DMS53 (cell line): ENCODE results near the gene ARHGAP15.

Source experiments
- DNase-seq: peaks from one replicate; lab custom pipeline; 2025; lab: John Stamatoyannopoulos, UW

Gene ARHGAP15

DNA sequence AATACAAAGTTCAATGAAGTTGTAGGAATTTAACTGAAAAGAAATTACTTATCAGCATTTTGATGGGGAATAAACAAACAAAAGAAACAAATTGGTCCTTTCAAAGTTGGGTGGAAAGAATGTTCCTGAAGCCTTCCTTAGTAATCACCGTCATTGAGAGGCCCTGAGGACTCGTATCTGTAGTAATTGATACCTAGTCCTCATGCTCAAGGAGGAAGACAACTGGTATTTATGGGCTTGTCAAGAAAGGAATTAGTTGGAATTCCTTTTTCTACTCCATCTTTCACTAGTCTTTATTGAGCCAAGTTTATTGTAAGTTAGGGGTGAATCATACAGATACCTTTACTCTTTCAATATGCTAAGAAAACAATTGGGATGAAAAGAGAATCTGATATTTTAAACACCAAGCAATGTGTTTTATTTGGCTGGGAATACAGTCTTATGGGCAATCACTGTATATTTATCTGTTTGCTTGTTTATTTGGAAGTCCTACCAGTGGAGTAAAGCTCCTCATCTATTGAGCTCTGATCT, 324.8 kb downstream of the ARHGAP15 start:
- no peak for DNase-seq

DNA sequence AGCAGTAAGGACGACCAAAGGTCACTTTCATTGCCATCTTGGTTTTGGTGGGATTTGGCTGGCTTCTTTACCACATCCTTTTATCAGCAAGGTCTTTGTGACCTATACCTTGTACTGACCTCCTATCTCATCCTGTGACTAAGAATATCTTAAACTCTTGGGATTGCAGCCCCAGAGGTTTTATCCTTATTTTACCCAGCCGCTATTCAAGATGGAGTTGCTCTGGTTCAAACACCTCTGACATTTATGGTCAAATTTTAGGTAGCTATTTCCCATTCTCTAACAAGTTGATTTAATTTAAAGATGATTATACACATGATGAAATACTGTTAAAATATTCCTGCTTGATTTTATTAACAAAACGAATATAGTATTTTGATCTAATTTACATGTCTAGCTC, 326.1 kb downstream of the ARHGAP15 start:
- DNase-seq: no peak

DNA sequence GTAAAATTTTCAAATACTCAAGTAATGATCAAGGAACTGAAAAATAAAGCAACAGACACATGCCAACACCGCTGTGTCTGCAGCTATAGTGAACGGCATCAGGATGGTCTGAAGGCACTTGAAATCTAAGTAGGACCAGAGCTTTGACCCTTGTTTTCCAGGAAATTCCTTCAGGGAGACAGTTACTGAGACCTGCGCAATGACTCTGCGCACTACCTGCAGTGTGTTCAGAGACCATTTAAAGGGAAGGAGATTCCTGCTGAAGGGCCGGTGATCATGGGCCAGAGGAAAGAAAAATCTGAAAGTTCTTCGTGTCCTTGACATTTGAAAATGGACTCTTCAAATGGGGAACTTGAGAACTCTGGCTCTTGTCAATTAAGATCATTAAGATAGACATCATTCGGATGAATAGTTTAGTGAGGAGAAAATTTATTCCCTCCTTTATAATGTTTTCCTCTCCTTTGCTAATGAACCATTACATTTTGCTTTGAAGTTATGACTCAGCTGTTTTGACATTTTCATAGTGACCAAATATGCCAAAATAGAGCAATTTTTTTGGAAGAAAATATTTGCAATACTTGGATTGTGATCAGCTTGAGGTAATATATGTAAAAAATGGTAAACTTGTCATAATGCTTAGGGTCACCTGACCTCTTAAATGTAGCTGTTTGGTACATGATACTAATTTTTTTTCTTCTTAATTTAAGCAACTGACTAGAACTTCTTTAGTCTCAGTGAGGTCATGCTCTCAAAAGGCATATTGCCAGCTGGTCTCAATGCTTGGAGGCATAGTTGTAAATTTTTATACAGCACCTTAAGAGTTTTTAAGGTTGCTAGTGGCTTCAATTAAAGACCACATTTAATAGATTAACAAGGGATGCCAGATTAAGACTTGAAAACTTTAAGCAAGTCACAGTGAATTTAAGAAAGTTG, 329.3 kb downstream of the ARHGAP15 start:
- peak; percentile 0 for DNase-seq

DNA sequence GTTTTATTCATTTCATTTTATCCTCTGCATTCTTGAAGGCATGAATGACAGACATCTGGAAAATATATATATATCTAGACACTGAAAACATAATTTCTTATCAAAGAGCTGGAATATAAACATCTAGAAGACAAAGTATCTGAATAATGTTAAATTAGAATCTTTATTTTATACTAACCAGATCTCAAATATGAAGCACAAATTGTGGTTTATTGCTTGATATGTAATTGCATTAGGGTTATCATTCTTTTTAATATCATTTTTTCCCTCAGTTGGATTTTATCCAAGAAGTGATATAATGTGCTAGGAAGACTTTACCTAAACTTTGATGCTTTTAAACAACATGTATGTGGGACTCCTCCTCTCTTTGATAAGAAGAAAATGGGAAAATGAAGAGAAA, 331.2 kb downstream of the ARHGAP15 start:
- DNase-seq: no peak

DNA sequence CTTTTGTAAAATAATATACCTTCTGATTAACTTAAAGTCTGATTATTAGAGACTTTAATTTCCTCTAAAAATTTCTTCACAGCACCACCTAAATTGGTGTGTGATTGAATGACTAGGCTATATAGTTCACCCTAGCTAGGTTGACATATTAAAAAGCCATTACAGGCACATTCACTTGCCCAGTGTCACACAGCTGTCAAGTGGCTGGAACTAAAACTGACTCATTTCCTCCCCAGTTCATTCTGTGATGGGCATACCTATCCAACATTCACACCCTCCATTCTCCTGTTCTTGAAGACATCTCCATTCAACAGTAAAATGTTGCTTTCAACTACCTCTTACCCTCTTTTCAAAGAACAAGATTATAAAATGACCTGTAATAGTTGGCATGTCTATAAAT, 334.5 kb downstream of the ARHGAP15 start:
- DNase-seq: peak; percentile 34

DNA sequence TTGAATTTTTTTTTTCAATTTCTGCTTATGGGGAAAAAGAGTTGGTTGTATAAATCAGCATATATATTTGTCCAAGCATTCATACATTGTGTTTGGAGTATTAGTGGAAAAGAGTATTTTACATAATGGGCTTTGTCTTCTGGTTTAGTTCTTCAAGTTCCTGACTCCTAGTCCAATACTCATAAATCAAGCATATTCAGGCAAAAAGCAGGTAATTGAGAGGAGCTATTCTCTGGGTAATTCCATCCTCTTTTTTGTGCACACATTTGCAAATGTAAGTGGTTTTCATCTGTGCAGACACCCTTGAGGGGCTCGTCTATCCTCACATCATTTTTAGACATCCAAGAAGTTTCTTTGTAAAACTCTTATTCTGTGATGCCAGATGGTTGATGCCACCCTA, 337.2 kb downstream of the ARHGAP15 start:
- no peak for DNase-seq

DNA sequence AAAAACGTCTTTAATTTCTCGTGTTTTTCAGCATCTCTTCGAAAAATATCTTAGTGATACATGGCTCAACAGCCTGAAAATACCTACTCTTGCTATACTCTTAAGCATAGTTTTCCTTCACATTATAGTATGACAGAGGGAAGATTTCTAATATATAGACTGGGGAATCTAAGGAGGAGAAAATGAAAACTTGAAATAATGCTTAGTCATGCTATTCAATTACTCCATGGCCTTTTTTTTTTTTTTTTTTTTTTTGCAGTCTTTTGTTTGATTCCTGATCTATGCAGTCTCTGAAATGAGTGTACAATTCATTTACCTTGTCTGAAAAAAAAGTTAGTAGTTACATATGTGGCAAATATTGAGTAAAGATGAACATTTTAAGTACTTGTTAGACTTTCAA, 337.8 kb downstream of the ARHGAP15 start:
- no peak for DNase-seq

DNA sequence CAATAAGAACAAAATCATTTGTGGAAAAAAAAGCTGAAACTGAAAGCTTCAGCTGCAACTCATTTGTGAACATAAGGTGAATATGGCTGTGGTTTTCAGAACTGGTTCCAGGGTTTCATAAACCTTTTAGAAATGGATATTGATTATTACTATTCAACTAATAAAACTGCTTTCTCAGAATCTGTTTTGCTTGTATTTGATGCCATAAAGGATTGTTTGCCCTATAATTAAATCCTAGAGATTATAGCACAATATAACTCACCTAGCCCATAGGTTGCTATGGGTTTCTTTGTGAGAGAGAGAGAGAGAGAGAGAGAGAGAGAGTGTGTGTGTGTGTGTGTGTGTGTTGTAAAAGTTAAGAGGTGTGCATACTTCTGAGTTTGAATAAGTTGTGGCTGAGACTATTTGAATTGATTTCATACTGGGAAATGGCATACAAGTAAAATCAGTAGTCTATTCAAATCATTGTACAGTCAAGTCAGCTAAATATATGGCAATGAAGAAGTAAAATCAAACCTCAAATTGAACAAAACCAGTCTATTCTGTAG, 339.2 kb downstream of the ARHGAP15 start:
- no peak for DNase-seq

DNA sequence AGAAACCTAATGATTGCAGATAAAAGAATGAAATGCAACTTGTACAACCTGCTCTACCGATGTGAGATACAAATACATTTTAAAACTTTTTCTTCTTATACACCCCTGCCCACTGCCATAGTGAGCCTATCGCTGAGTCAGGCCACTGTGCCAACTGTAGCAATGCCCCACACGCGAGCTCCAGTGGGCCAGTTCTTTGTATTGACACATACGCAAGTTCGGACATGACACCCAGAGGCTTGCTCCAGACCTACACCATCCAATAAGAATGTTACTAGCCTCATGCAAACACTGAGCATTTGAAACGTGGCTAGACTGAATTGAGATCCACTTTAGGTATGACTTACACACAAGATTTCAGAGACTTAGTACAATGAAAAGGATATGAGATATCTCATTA, 340.1 kb downstream of the ARHGAP15 start:
- DNase-seq: no peak

DNA sequence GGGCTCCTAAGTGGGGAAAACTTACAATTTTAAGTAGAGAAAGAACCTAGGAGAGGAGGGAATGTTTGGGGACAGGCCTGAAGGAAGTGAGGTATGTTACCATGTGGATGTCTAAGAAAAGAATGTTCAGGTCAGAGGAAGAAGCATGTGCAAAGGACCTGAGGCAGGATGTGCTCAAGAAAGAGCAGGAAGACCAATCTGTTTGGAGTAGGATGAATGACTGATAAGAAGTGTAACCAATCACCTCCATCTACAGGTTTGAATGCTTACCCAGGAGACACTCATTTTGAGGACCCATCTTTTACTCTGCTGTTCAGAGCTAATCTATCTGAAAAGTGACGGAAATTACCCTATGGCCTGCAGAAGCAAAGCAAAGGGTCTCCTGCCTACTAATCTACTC, 342.3 kb downstream of the ARHGAP15 start:
- no peak for DNase-seq

DNA sequence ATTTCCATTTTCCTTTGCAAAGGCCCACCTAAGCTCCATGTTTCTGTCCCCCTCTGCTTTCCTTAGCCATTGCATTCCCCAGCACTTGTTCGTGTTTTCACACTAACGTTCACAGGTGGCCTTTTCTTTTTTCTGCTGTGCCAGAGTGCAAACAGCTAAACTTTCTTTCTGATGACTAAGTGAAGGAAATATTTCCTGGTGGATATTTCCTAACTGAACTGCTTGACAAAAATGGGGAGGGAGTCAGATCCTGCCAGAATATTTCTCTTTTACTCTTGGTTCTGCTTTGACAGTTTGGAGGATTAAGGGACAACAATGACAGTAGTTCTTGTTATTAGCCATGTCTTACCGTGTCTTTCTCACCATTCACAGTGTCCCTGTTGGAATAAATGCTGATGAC, 344.0 kb downstream of the ARHGAP15 start:
- no peak for DNase-seq

DNA sequence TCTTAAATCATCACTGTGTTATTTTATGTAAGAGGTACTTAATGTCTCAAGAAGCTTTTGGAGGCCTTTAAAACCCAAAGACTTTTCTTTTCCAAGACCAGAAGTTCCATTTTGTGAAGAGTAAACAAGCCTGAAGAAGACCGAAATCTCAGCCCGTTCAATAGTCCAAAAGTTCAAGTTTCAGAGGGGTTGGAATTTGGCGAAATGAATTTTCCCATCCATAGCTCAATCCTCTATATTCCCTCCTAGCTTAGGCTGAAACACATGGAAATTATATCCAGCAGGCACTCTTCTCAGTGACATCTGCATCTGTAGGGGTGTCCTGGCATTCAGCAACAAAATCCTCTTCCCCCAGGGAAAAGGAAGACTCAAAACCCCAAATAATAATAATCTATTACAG, 344.6 kb downstream of the ARHGAP15 start:
- no peak for DNase-seq

DNA sequence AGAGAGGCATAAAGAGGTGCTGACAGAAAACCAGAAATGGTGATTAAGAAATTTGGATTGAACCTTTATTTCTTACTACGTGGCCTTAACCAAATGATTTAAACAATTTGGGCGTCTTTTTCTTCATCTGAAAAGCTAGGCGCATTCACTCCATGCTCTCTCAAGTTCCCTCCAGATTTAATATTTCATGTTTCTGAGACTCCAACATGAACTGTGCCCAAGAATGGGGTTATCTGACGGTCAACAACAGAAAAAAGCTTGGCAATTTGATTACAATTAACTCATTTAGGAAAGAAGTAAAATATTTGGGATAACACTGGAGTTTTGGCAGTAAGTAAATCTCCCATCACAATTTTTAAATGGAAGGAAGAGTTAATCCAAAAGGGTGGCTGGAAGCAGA, 345.4 kb downstream of the ARHGAP15 start:
- no peak for DNase-seq

DNA sequence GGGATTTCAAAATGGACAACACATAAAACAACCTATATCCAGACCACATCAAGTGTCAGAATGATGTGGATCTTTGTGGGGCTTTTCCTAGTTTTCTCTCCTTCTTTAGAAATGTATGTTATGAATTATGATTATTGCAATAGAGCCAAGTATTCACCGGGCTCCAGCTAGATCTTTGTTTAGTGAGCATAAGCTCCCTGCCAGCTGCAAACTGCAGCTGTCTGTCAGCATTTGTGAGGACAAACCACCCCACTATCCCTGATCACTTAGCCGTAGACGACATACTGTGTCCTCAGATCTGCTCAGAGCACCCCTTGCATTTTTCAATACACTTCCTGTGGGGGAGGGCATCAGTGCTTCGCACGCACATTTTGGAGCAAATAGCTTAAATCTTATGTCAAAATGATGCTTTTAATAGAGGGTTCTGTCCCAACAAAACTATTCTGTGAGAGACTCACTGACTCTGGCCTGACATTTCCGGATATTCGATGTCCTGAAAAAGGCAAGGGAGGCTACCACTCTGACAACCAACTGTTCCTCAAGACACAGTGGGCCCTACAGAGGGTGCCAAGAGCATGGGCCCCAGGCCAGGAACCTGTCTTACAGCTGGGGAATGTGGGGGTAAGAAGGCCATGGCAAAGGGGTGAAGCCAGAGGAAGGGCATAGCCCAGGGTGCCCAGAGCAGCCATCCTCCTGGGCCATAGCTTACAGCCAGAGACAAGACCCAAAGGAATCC, 346.0 kb downstream of the ARHGAP15 start:
- DNase-seq: no peak

DNA sequence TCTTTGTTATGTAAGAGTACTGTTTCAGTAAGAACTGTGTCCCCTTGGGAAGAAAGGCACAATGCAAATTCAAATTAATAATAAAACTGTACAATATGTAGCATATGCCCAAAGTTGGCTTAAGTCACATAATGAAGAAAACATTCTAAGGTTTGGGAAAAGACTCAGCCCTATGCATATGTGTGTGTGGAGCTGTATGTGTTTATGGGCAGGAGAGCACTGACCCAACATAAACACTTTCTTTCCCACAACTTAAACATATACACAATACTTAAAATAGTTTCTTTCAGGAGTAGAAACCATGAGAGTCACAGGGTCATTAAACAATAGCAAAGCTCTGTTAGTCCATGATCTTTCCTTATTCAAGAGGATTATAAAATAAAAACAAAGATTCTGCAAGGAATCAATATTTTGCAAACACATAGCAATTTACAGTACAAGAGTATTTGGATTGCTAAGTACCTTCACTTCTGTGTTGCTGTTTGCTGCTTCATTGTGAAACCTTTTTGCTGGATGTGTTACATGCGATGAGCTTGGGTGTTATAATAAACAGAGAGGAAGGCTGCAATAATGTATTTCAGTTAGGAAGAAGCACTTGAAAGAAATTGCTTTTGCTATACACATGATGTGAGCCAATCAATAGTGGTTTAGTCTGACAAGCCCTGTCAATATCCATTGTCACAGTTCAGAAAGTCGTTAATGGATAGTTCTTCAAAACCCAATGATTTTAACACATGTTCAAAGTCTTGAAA, 347.3 kb downstream of the ARHGAP15 start:
- no peak for DNase-seq

DNA sequence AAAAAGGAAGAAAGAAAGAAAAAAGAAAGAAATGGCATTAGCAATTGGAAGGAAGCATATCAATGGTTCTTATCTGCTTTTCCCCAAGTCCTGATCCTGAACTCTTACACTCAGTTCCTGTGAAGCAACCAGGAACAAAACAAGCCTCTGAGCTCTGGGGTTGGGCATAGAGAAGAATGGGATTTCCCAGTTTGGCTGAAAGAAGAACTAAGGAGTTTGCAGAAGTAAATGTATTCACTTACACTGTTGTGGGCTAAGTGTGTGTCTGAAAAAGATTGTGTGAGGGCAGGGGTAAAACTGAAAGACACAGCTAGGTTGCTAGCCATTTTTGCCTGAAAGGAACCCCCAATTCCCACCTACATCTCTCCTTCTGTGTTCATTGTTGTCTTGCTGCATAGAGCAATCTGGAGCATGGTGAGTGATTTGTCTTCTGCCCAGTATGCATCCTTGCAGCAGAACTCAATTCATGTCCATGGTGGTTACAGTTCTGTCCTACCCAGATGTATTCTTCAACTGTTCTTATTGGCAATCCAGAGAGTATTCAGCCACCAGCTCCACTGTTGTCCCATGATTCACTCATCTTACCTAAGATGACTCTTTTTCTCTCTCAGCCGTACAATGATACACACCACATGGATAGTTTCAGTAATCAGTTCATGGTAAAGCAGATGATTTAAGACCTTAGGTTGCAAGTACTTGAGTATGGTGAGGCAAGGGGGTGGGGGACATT, 348.7 kb downstream of the ARHGAP15 start:
- DNase-seq: no peak

DNA sequence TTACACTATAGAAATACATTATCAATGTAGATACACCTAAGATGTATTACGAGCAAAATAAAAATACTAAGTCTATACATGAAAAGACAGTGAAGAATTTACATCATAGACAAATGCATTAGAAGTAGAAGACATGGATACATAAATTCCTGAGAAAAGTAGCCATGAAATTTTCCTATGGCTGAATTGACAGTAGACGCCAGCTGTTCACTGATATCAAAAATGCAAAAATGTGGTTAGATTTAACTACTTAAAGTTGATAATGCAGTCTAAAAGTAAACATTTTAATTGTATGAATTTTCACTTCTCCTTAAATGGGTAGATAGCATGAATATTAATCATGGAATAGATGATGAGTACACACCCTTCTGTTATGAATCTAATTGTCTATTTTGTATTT, 350.9 kb downstream of the ARHGAP15 start:
- no peak for DNase-seq

DNA sequence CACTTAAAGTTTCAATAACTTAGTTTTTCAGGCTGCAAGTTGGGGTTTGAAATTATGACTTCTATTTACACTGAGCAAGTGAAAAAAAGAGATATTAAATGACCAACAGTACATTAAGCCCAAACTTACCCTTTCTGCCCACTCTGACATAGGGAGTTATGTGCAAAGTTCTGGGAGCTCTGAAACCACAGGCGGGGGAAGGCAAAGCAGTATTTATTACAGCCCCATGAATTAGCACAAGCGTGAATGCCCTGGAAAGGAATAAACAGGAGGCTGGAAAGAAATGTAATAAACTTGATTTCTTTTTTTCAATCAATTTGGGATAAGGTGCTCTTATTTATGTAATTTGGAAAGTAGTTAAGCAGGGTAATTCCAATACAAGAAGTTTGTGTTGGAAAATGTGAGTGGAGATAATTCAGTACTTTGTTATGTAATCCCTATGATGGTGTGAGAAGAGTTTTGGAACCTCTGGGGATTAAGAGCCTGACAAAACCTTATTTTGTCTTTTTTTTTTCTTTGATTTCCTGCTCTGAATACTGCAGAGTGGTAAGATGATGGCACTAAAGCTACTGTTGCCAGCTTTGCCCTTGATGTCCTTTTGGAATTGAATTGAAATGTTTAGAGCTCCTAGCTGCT, 351.5 kb downstream of the ARHGAP15 start:
- DNase-seq: no peak

DNA sequence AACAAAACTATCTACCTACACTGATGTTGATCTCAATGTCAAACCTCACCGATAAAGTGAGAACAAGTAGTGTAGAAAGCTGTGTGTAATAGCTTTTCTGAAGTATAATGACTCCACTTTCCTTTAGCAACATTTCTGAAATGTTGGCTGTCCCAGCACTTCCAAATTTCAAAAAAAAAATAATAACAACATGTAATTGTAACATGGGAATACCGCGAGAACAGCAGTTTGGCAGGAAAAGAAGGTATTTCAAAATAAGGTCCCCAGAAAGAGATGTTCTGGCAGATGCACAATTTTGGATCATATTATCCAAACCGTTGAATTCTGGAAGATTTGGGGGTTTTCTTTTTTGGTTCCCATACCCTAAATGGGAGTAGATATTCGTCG, 352.0 kb downstream of the ARHGAP15 start:
- no peak for DNase-seq

DNA sequence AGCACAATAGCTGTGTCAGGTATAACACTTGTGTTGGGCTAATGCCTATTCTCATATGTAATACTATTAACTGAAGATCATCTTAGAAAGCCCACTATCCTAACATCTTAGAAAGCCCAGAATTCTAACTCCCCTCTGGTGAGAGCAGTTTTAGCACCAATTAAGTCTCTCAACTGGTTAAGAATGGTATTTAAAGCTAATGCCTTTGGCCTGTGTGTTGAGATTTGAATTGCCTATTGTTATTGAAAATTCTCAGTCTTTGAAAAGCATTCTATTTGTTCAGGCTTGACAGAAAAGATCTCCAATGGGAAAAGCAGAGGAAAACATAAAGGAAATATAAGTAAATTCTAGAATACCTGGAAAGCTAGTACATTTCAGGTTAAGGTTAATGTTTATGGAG, 352.5 kb downstream of the ARHGAP15 start:
- DNase-seq: no peak

DNA sequence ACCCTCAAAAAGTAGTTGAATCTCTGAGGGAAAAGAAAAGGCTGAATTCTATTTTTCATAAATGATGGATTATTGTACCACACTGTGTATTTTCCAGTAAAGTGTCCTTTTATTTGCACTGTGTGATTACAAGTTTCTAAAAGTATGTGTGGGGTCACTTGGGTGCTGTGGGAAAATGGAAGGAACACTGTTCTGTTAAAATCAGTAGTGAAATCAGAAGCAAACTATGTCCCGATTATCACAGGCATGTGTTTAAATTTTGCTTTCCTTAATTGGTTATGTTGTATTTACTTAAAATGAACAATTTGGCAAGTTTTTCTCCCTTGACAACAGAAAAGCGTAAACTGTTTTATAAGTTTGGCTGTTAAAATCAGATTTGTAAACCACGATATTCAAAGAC, 353.1 kb downstream of the ARHGAP15 start:
- no peak for DNase-seq
